ENCODE data around the gene ABCC11. TPM values are rescaled to one million over a fixed set of nuclear protein-coding genes. Genes with fewer than 3 reads are reported as not detected.
"Not testable (repeated sequence)": the region's sequence is repeated elsewhere in the genome, so short reads cannot be mapped to it uniquely, and the experiment has no call there.

The ABCC11 gene
- total RNA-seq, 1 experiment from 2014 or later: 0.03 TPM

DNA sequence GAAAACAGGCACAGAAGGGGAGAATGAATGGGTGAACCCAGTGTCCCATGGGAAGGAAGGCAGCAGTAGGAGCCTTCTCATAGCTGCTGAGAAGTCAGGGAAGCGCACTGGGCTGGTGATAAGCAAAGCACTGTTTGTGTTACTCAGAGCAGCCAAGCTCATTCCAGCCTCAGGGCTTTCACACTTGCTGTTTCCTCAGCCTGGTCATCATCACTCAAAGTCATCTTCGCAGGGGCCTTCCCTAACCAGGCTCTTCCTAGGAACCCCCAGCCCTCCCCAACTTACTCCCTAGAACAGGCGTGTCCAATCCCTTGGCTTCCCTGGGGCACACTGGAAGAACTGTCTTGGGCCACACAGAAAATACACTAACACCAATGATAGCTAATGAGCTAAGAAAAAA lies 35.3 kb downstream of the ABCC11 start:
- in situ Hi-C loops (cut with HindIII; ENCODE audit: low sequenced_read_pairs): no loop called here

GRCh38 chr16:48210747-48211146 lies 36.6 kb downstream of the ABCC11 start:
- in situ Hi-C loops (cut with HindIII; ENCODE audit: low sequenced_read_pairs): no loop called here
- no peak for DNase-seq (ENCODE audit: low spot score)

More for the DNA sequence above, 35.3 kb downstream of the ABCC11 start:
- DNase-seq (ENCODE audit: low spot score): no peak

DNA sequence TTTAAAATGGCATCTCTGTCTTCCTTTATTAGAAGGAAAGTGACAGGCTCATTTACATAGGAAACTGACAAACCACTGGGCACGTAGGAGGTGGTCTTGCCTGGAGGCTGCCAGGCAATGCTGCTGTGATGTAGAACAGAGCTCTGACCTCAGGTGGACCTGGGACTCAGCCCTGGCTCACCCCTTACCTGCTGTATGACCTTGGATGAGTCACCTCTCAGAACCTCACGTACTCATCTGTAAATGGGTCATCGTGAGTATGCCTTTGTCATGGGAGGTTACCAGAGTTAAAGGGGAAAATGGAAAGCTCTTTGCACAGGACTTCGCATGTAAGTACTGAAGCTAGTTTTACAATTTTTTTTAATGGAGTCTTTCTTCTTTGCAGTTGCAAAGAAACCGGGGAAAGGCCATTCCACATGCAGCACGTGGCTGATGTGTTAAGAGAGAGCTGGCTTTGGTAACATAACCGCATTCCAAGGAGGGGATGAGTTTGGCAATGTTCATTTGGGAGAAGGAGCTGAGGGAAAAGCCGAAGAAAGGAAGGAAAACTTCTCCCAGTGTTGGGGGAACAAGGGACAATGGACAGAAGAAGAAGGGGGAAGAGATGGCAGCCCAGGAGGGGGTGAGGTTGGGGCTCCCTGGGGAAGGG lies 40.6 kb downstream of the ABCC11 start:
- DNase-seq (ENCODE audit: low spot score): no peak
- in situ Hi-C loops (cut with HindIII; ENCODE audit: low sequenced_read_pairs): no loop called here

GRCh38 chr16:48204825-48205151 lies 42.6 kb downstream of the ABCC11 start:
- in situ Hi-C loops (cut with HindIII; ENCODE audit: low sequenced_read_pairs): no loop called here
- no peak for DNase-seq (ENCODE audit: low spot score)

- in situ Hi-C loops (cut with HindIII; ENCODE audit: low sequenced_read_pairs): no loop called here
- no peak for DNase-seq (ENCODE audit: low spot score)
Measured at GRCh38 chr16:48203974-48204824, 43.1 kb downstream of the ABCC11 start.

DNA sequence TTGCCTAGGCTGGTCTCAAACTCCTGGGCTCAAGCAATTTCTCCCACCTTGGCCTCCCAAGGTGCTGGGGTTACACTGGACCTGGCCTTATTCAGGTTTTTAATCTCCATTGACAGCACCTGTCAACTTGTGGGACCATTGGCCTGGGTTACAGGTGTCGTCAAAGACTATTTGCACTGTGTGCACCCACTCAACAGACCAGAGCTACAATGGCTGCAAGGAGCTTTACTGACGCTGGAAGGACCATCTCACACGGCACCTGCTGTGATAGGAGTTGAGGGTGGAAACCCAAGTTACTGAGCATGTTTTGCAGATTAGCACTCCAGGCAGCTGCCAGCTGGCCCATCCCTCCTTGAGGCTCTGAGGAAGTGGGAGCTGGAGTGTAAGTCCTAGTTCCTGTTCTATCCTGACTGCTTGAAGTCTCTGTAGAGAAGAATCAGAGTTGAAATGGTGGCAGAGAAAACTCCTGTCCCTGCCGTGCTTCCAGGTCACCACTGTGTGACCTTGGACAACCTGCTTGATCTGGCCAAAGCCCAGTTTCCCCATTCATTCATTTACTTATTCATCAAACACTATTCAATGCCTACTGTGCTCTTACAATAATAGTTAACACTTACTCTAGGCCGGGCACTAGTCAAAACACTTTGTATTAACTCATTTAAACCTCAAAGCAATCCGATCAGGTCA lies 45.7 kb downstream of the ABCC11 start:
- no peak for DNase-seq (ENCODE audit: low spot score)
- in situ Hi-C loops (cut with HindIII; ENCODE audit: low sequenced_read_pairs): no loop called here

GRCh38 chr16:48197294-48197693 lies 50.0 kb downstream of the ABCC11 start:
- in situ Hi-C loops (cut with HindIII; ENCODE audit: low sequenced_read_pairs): no loop called here
- no peak for DNase-seq (ENCODE audit: low spot score)

- no peak for DNase-seq (ENCODE audit: low spot score)
- in situ Hi-C loops (cut with HindIII; ENCODE audit: low sequenced_read_pairs): no loop called here
Measured at GRCh38 chr16:48194828-48195556, 52.3 kb downstream of the ABCC11 start.

DNA sequence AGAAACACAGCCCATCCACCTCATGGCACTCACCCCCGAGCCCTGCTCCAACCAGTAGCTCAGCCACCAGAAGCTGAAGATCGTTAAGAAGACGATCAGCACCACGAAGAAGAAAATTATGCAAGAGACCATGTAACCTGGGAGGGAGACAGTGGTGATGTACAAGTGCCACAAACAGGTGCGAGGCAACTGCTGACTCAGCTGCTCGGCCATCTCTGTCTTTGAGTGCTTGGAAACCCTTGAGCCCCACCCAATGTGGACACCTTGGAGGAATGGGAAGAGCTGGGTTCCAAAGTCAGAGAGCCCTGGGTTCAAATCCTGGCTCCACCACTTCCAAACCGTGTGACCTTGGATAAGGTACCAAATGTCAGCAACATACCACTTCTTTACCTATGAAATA lies 53.5 kb downstream of the ABCC11 start:
- in situ Hi-C loops (cut with HindIII; ENCODE audit: low sequenced_read_pairs): no loop called here
- no peak for DNase-seq (ENCODE audit: low spot score)

DNA sequence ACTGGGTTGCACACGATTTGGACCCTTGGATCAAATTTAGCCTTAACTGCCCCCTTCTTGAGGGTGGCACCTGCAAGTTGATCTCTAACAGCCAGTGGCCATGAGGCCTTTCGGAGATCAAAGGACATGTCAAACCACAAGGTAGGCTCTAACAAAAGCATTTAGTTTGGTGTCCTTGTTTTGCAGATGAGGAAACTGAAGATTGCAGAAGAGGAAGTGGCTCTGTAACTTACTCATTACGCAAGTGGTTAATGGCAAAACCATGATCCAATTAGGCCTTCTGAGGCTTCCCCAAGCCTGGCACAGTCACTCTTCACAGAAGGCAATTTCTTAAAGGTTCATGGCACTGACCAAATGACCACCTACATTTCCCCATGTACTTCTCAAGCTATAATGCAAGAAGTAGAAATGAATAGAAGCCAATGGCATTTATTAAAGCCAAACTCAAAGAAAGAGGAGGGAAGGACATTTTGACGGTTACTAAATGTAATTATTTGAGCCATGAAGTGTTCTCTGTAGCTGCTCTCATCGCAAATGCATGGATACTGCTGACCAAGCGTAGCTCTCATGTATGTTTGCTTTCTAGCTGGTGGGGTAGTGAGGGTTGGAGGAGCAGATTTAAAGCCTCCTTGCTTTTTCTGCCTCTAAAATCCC lies 58.8 kb downstream of the ABCC11 start:
- no peak for DNase-seq (ENCODE audit: low spot score)
- in situ Hi-C loops (cut with HindIII; ENCODE audit: low sequenced_read_pairs): no loop called here

DNA sequence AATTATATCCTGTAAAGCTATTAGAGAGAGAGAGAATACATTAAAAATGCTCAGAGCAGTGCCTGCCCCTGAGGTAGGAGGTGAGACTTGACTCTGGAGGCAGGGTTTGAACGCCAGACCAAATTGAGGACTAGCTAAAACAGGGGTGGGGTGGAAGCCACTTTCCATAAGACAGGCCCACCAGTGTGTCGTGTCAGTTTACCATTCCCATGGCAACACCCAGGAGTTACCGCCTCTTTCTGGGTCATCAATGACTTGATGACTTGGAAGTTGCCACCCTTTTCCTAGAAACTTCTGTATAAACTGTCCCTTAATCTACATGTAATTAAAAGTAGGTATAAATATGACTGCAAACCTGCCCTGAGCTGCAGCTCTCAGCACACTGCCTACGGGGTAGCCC lies 59.6 kb downstream of the ABCC11 start:
- in situ Hi-C loops (cut with HindIII; ENCODE audit: low sequenced_read_pairs): no loop called here
- no peak for DNase-seq (ENCODE audit: low spot score)

DNA sequence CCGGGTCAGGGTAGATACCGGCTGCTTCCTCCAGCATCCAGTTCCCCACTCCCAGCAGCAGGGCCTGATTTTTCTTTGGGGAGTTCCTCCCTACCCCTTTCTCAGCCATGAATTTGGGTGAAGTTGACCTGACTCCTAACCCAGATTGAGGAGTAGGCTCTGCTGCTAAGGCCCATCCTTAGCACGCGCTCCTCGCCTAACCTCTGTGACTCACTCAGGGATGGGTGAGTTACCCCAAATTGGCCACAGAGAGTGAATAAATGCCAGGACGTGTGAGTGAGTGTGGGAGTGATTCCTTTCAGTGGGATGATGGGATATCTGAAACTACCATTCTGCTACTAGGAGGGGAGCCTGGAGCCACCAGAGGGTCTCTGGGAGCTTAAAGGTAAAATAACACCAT lies 62.7 kb downstream of the ABCC11 start:
- in situ Hi-C loops (cut with HindIII; ENCODE audit: low sequenced_read_pairs): no loop called here
- DNase-seq (ENCODE audit: low spot score): no peak

DNA sequence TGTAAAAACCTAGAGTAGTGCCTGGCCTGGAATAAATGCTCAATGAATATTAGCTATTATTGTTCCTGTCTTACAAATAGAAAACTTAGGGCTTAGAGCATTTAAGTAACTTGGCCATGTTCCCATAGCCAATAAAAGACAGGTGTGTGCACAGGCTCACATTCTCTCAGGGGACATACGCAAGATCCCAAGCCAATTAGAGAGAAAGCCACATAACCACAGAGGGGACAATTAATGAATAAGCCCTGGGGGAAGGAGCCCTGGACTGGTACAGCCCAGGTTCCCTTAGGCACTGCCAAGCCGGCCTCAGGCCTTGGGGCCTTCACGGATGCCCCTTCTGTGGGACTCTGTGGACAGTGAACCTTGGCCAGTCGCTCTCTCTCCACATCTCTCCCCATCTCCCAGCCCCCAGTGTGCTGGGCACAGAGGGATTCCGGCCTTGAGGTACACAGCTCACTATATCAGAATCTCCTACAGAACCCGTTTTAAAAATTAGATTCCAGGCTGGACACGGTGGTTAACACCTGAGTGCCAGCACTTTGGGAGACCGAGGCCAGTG lies 64.3 kb downstream of the ABCC11 start:
- in situ Hi-C loops (cut with HindIII; ENCODE audit: low sequenced_read_pairs): no loop called here
- no peak for DNase-seq (ENCODE audit: low spot score)

GRCh38 chr16:48181746-48182520 lies 65.4 kb downstream of the ABCC11 start:
- in situ Hi-C loops (cut with HindIII; ENCODE audit: low sequenced_read_pairs); DNase-seq (ENCODE audit: low spot score): not testable (repeated sequence)

DNA sequence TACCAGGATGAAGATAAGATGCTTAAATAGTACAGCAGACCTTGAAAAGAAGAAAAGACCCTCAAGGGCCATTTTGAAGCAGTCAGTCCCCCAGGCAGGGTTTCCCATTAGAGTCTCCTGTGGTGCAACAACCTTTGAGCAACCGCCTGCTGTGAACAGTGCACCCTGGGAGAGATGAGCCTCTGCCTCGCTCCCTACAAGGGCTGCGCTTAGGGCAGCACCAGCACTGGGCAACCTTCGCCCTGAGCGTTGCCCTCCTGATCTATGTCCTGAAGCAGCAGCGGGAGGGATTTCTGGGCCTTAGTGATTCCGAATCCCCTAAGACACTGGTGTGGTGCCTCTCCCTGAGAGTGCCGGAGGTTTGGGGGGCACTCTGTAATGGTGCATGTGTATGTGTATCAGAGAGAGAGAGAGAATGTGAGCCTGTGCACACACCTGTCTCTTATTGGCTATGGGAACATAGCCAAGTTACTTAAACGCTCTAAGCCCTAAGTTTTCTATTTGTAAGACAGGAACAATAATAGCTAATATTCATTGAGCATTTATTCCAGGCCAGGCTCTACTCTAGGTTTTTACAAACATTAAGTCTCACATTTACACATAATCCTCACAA lies 66.4 kb downstream of the ABCC11 start:
- in situ Hi-C loops (cut with HindIII; ENCODE audit: low sequenced_read_pairs): no loop called here

GRCh38 chr16:48176635-48177408 lies 70.5 kb downstream of the ABCC11 start:
- in situ Hi-C loops (cut with HindIII; ENCODE audit: low sequenced_read_pairs): no loop called here
- DNase-seq (ENCODE audit: low spot score): no peak

More for the DNA sequence above, 66.4 kb downstream of the ABCC11 start:
- DNase-seq (ENCODE audit: low spot score): no peak

- in situ Hi-C loops (cut with HindIII; ENCODE audit: low sequenced_read_pairs): no loop called here
Measured at GRCh38 chr16:48173889-48174288, 73.5 kb downstream of the ABCC11 start.

More at GRCh38 chr16:48173889-48174288, 73.5 kb downstream of the ABCC11 start:
- DNase-seq (ENCODE audit: low spot score): no peak
